ENCODE measurements around the gene ADAP1.

The ADAP1 gene

GRCh38 chr7:968205-969105 is 14.0 kb upstream of the ADAP1 start:
- no peak for TF ChIP-seq CTCF (IDR thresholded peaks at IDR 0.05)
- Histone ChIP-seq H3K27ac (peak overlapping the region; percentile 63), H3K4me3 (ENCODE audit: low read depth in 1 of 2, low read length in 1 of 2) (no peak overlapping the region), H3K9me3 (no peaks in the 10 kb centered on the region), H3K36me3 (peaks cover 55% of the 10 kb centered on the region), H3K27me3 (peaks cover 5% of the 10 kb centered on the region), H3K4me1 (ENCODE audit: control insufficient read depth in 1 of 2, insufficient read depth in 1 of 2, low read depth in 1 of 2, low read length in 1 of 2) (peaks cover 43 to 45% of the 10 kb centered on the region in 2 experiments)

GRCh38 chr7:967361-968082 is 13.0 kb upstream of the ADAP1 start:
- Histone ChIP-seq H3K27ac (no peak overlapping the region), H3K27me3 (peaks cover 15% of the 10 kb centered on the region), H3K4me1 (ENCODE audit: control insufficient read depth in 1 of 2, insufficient read depth in 1 of 2, low read depth in 1 of 2, low read length in 1 of 2) (peaks cover 45 to 48% of the 10 kb centered on the region in 2 experiments), H3K4me3 (ENCODE audit: low read depth in 1 of 2, low read length in 1 of 2) (no peak overlapping the region), H3K9me3 (no peaks in the 10 kb centered on the region), H3K36me3 (peaks cover 46% of the 10 kb centered on the region)
- TF ChIP-seq CTCF (IDR thresholded peaks at IDR 0.05) = no peak

- H3K36me3 ChIP-seq = peaks cover 38% of the 10 kb centered on the region
- no peaks in the 10 kb centered on the region for H3K9me3 ChIP-seq
- peaks cover 17% of the 10 kb centered on the region for H3K27me3 ChIP-seq
- H3K4me3 ChIP-seq (ENCODE audit: low read depth in 1 of 2, low read length in 1 of 2) = no peak overlapping the region
- peak overlapping the region; percentile 71 for H3K27ac ChIP-seq
- peaks cover 47 to 48% of the 10 kb centered on the region in 2 experiments for H3K4me1 ChIP-seq (ENCODE audit: control insufficient read depth in 1 of 2, insufficient read depth in 1 of 2, low read depth in 1 of 2, low read length in 1 of 2)
- no peak for TF ChIP-seq CTCF (IDR thresholded peaks at IDR 0.05)
Measured at GRCh38 chr7:966291-967069, 12.0 kb upstream of the ADAP1 start.

- Histone ChIP-seq H3K27ac (peak overlapping the region; percentile 71), H3K36me3 (peaks cover 27% of the 10 kb centered on the region), H3K27me3 (peaks cover 17% of the 10 kb centered on the region), H3K9me3 (no peaks in the 10 kb centered on the region), H3K4me1 (ENCODE audit: control insufficient read depth in 1 of 2, insufficient read depth in 1 of 2, low read depth in 1 of 2, low read length in 1 of 2) (peaks cover 47 to 48% of the 10 kb centered on the region in 2 experiments), H3K4me3 (ENCODE audit: low read depth in 1 of 2, low read length in 1 of 2) (peak overlapping the region; percentile 26 to 44)
- no peak for TF ChIP-seq CTCF (IDR thresholded peaks at IDR 0.05)
Measured at GRCh38 chr7:964401-965231, 10.1 kb upstream of the ADAP1 start.
